HG02588 (cell line): ENCODE data around the gene CXorf49.
"Not testable (repeated sequence)": the region's sequence is repeated elsewhere in the genome, so short reads cannot be mapped to it uniquely, and the experiment has no call there.

Source experiments
- ATAC-seq: cut with Tn5 transposase; IDR thresholded peaks from one replicate; pipeline ENCODE4 v1.9.1; 2021; ENCODE audit warnings: mild to moderate bottlenecking, moderate library complexity; ENCODE audit not compliant: unreplicated experiment

CXorf49 gene

GRCh38 chrX:71718185-71718584, at the start of gene CXorf49:
Gene CXorf49, minus strand, starts transcription at chrX:71718285. Its CDS starts 134 bp downstream, at chrX:71718151.
- ATAC-seq = not testable (repeated sequence)

- not testable (repeated sequence) for ATAC-seq
Measured at GRCh38 chrX:71767134-71767533, 49.0 kb upstream of the CXorf49 start.

GRCh38 chrX:71765613-71766012, 47.5 kb upstream of the CXorf49 start:
- ATAC-seq = not testable (repeated sequence)

- ATAC-seq = not testable (repeated sequence)
Measured at GRCh38 chrX:71764832-71765231, 46.7 kb upstream of the CXorf49 start.

GRCh38 chrX:71763049-71763448, 45.0 kb upstream of the CXorf49 start, which contains the start of gene CXorf49B:
Gene CXorf49B, plus strand, starts transcription at chrX:71763349. Its CDS starts 75 bp downstream, at chrX:71763424.
- not testable (repeated sequence) for ATAC-seq

- ATAC-seq = not testable (repeated sequence)
Measured at GRCh38 chrX:71760688-71761281, 42.7 kb upstream of the CXorf49 start.

GRCh38 chrX:71720289-71720886, 2.3 kb upstream of the CXorf49 start:
- ATAC-seq = not testable (repeated sequence)

GRCh38 chrX:71719195-71719594, 1.1 kb upstream of the CXorf49 start:
- not testable (repeated sequence) for ATAC-seq

GRCh38 chrX:71716323-71716722, 1.8 kb downstream of the CXorf49 start:
- ATAC-seq = not testable (repeated sequence)

- ATAC-seq = not testable (repeated sequence)
Measured at GRCh38 chrX:71715551-71715950, 2.5 kb downstream of the CXorf49 start.

- ATAC-seq = not testable (repeated sequence)
Measured at GRCh38 chrX:71714064-71714463, 4.0 kb downstream of the CXorf49 start.

- not testable (repeated sequence) for ATAC-seq
Measured at GRCh38 chrX:71702853-71703252, 15.2 kb downstream of the CXorf49 start.

- not testable (repeated sequence) for ATAC-seq
Measured at GRCh38 chrX:71699023-71699344, 19.1 kb downstream of the CXorf49 start.

- ATAC-seq = not testable (repeated sequence)
Measured at GRCh38 chrX:71698299-71699022, 19.6 kb downstream of the CXorf49 start.

GRCh38 chrX:71697466-71698298, 20.4 kb downstream of the CXorf49 start:
- peak; percentile 51 for ATAC-seq

- peak; percentile 77 for ATAC-seq
Measured at GRCh38 chrX:71696641-71697465, 21.2 kb downstream of the CXorf49 start.

- ATAC-seq = no peak
Measured at GRCh38 chrX:71679575-71680207, 38.4 kb downstream of the CXorf49 start.

GRCh38 chrX:71677195-71677594, 40.9 kb downstream of the CXorf49 start:
- not testable (repeated sequence) for ATAC-seq

- not testable (repeated sequence) for ATAC-seq
Measured at GRCh38 chrX:71676068-71676795, 41.9 kb downstream of the CXorf49 start.
